ENCODE data around the gene EIF4G2.

DNA sequence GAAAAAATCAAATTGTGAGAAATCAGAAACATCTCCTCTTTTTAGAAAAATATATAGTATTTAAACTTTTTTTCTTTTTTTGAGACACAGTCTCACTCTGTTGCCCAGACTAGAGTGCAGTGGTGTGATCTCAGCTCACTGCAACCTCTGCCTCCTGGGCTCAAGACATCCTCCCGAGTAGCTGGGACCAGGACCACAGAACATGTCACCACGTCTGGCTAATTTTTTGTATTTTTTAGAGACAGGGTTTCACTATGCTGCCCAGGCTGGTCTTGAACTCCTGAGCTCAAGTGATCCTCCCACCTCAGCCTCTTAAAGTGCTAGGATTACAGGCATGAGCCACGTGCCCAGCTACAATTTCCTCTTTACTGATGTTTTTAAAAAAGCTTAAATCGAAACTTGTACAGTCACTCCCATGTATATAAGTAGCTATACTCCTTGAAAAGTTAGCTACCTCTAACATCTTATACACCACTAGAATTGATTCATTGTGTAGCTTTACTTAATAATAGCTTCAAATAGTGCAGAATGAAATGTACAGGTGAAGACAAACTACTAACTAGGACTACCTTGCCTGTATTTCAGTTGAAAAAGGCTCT, 10.3 kb downstream of the EIF4G2 start:
- TF ChIP-seq, protein P1, sequence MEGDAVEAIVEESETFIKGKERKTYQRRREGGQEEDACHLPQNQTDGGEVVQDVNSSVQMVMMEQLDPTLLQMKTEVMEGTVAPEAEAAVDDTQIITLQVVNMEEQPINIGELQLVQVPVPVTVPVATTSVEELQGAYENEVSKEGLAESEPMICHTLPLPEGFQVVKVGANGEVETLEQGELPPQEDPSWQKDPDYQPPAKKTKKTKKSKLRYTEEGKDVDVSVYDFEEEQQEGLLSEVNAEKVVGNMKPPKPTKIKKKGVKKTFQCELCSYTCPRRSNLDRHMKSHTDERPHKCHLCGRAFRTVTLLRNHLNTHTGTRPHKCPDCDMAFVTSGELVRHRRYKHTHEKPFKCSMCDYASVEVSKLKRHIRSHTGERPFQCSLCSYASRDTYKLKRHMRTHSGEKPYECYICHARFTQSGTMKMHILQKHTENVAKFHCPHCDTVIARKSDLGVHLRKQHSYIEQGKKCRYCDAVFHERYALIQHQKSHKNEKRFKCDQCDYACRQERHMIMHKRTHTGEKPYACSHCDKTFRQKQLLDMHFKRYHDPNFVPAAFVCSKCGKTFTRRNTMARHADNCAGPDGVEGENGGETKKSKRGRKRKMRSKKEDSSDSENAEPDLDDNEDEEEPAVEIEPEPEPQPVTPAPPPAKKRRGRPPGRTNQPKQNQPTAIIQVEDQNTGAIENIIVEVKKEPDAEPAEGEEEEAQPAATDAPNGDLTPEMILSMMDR (IDR thresholded peaks at IDR 0.05; ENCODE audit: poor library complexity) = no peak
- TF ChIP-seq EZH2 (IDR thresholded peaks at IDR 0.05; ENCODE audit: borderline replicate concordance) (no peak), EZH2phosphoT487 (IDR thresholded peaks at IDR 0.05; ENCODE audit: low read depth, severe bottlenecking, unreplicated experiment) (no peak)
